ENCODE data around the gene MGA. TPM values are rescaled to one million over a fixed set of nuclear protein-coding genes. Genes with fewer than 3 reads are reported as not detected.

The MGA gene
- total and polyA plus RNA-seq, 2 experiments from 2014 or later, result 13.2 to 14.8 TPM

- DNase-seq, result no peak
- TF ChIP-seq EZH2phosphoT487 (IDR thresholded peaks at IDR 0.05; ENCODE audit: insufficient read depth, low read depth) (no peak), EZH2 (IDR thresholded peaks at IDR 0.05; ENCODE audit: insufficient read depth, poor library complexity, severe bottlenecking) (no peak)
- Histone ChIP-seq H3K4me2 (ENCODE audit: unreplicated experiment) (no peak overlapping the region), H3K4me3 (no peak overlapping the region), H3K79me2 (ENCODE audit: insufficient read depth) (no peaks in the 10 kb centered on the region), H3K9ac (no peak overlapping the region), H3K27ac (no peak overlapping the region), H3K4me1 (ENCODE audit: insufficient read depth) (0 out of 2 replicates have a peak, but pooled peaks cover 5% of the 10 kb centered on the region), H3F3A (ENCODE audit: insufficient read depth) (peaks cover 11% of the 10 kb centered on the region; the same call in 1 of the 2 replicates), H3K36me3 (ENCODE audit: low read depth) (no peaks in the 10 kb centered on the region), H3K27me3 (replicated peaks; ENCODE audit: insufficient read depth) (no peaks in the 10 kb centered on the region), H2AFZ (no peak overlapping the region), H3K9me3 (ENCODE audit: low read depth) (no peaks in the 10 kb centered on the region), H4K20me1 (ENCODE audit: insufficient read depth) (no peaks in the 10 kb centered on the region), H3K9me2 (ENCODE audit: insufficient read depth) (no peaks in the 10 kb centered on the region)
- WGBS, 2 experiments (ENCODE audit: low coverage in 1 of 2, low lambda C conversion rate in 2 of 2, missing lambda C conversion rate in 2 of 2), result 80 to 82% methylated on average over 3 of the region's 3 CpGs
- in situ Hi-C loops (cut with MboI), result no loop called here
Measured at GRCh38 chr15:41630616-41631217, 29.5 kb upstream of the MGA start.

GRCh38 chr15:41631880-41632470 lies 28.2 kb upstream of the MGA start:
- no peaks in the 10 kb centered on the region for H3K9me2 ChIP-seq (ENCODE audit: insufficient read depth)
- H4K20me1 ChIP-seq (ENCODE audit: insufficient read depth), result no peaks in the 10 kb centered on the region
- no peak overlapping the region for H3K9ac ChIP-seq
- no peak for DNase-seq
- H3K27ac ChIP-seq, result no peak overlapping the region
- 0 out of 2 replicates have a peak, but pooled peaks cover 5% of the 10 kb centered on the region for H3K4me1 ChIP-seq (ENCODE audit: insufficient read depth)
- in situ Hi-C loops (cut with MboI), result no loop called here
- H3K36me3 ChIP-seq (ENCODE audit: low read depth), result no peaks in the 10 kb centered on the region
- H3K9me3 ChIP-seq (ENCODE audit: low read depth), result no peaks in the 10 kb centered on the region
- no peaks in the 10 kb centered on the region for H3K79me2 ChIP-seq (ENCODE audit: insufficient read depth)
- H2AFZ ChIP-seq, result no peak overlapping the region
- WGBS, 2 experiments (ENCODE audit: low coverage in 1 of 2, low lambda C conversion rate in 2 of 2, missing lambda C conversion rate in 2 of 2), result 98 to 99% methylated on average over 3 of the region's 3 CpGs
- H3K4me2 ChIP-seq (ENCODE audit: unreplicated experiment), result no peak overlapping the region
- no peaks in the 10 kb centered on the region for H3K27me3 ChIP-seq (replicated peaks; ENCODE audit: insufficient read depth)
- no peak overlapping the region for H3K4me3 ChIP-seq
- TF ChIP-seq EZH2 (IDR thresholded peaks at IDR 0.05; ENCODE audit: insufficient read depth, poor library complexity, severe bottlenecking) (no peak), EZH2phosphoT487 (IDR thresholded peaks at IDR 0.05; ENCODE audit: insufficient read depth, low read depth) (no peak)
- peaks cover 11% of the 10 kb centered on the region; the same call in 1 of the 2 replicates for H3F3A ChIP-seq (ENCODE audit: insufficient read depth)

- 90 to 94% methylated on average over 4 of the region's 4 CpGs for WGBS, 2 experiments (ENCODE audit: low coverage in 1 of 2, low lambda C conversion rate in 2 of 2, missing lambda C conversion rate in 2 of 2)
- TF ChIP-seq EZH2 (IDR thresholded peaks at IDR 0.05; ENCODE audit: insufficient read depth, poor library complexity, severe bottlenecking) (no peak), EZH2phosphoT487 (IDR thresholded peaks at IDR 0.05; ENCODE audit: insufficient read depth, low read depth) (no peak)
Measured at GRCh38 chr15:41633609-41634008, 26.6 kb upstream of the MGA start.

GRCh38 chr15:41634072-41634626 lies 26.1 kb upstream of the MGA start:
- peaks cover 11% of the 10 kb centered on the region; the same call in 1 of the 2 replicates for H3F3A ChIP-seq (ENCODE audit: insufficient read depth)
- no peak overlapping the region for H3K4me3 ChIP-seq
- H3K9me2 ChIP-seq (ENCODE audit: insufficient read depth), result no peaks in the 10 kb centered on the region
- no peaks in the 10 kb centered on the region for H3K36me3 ChIP-seq (ENCODE audit: low read depth)
- 0 out of 2 replicates have a peak, but pooled peaks cover 5% of the 10 kb centered on the region for H3K4me1 ChIP-seq (ENCODE audit: insufficient read depth)
- H3K27me3 ChIP-seq (replicated peaks; ENCODE audit: insufficient read depth), result no peaks in the 10 kb centered on the region
- 84 to 96% methylated on average over 1 of the region's 1 CpG for WGBS, 2 experiments (ENCODE audit: low coverage in 1 of 2, low lambda C conversion rate in 2 of 2, missing lambda C conversion rate in 2 of 2)
- no peaks in the 10 kb centered on the region for H4K20me1 ChIP-seq (ENCODE audit: insufficient read depth)
- no peaks in the 10 kb centered on the region for H3K9me3 ChIP-seq (ENCODE audit: low read depth)
- H3K9ac ChIP-seq, result no peak overlapping the region
- no peak for DNase-seq
- no peak overlapping the region for H3K4me2 ChIP-seq (ENCODE audit: unreplicated experiment)
- no peak overlapping the region for H2AFZ ChIP-seq
- H3K79me2 ChIP-seq (ENCODE audit: insufficient read depth), result 0 out of 2 replicates have a peak, but pooled peaks cover 3% of the 10 kb centered on the region
- H3K27ac ChIP-seq, result no peak overlapping the region
- TF ChIP-seq EZH2 (IDR thresholded peaks at IDR 0.05; ENCODE audit: insufficient read depth, poor library complexity, severe bottlenecking) (no peak), EZH2phosphoT487 (IDR thresholded peaks at IDR 0.05; ENCODE audit: insufficient read depth, low read depth) (no peak)
- in situ Hi-C loops (cut with MboI), result no loop called here

More at GRCh38 chr15:41633609-41634008, 26.6 kb upstream of the MGA start:
- Histone ChIP-seq H3F3A (ENCODE audit: insufficient read depth) (peaks cover 11% of the 10 kb centered on the region; the same call in 1 of the 2 replicates), H4K20me1 (ENCODE audit: insufficient read depth) (no peaks in the 10 kb centered on the region), H3K4me2 (ENCODE audit: unreplicated experiment) (no peak overlapping the region), H3K4me1 (ENCODE audit: insufficient read depth) (0 out of 2 replicates have a peak, but pooled peaks cover 5% of the 10 kb centered on the region), H3K79me2 (ENCODE audit: insufficient read depth) (no peaks in the 10 kb centered on the region), H3K36me3 (ENCODE audit: low read depth) (no peaks in the 10 kb centered on the region), H3K9ac (no peak overlapping the region), H2AFZ (no peak overlapping the region), H3K27ac (no peak overlapping the region), H3K4me3 (no peak overlapping the region), H3K9me3 (ENCODE audit: low read depth) (no peaks in the 10 kb centered on the region), H3K27me3 (replicated peaks; ENCODE audit: insufficient read depth) (no peaks in the 10 kb centered on the region), H3K9me2 (ENCODE audit: insufficient read depth) (no peaks in the 10 kb centered on the region)
- in situ Hi-C loops (cut with MboI), result no loop called here
- no peak for DNase-seq
